CD4-positive, alpha-beta T cell treated with Interferon gamma for 1 hour (primary cell): ENCODE measurements around the gene ZNF462.

ENCODE experiments used
- DNase-seq: peaks from one replicate; pipeline ENCODE4 v3.0.0-alpha.2; 2020

The ZNF462 gene

GRCh38 chr9:107016383-107016782 is 153.4 kb downstream of the ZNF462 start:
- DNase-seq = no peak

GRCh38 chr9:107018861-107019545 is 156.0 kb downstream of the ZNF462 start:
- DNase-seq = no peak

DNA sequence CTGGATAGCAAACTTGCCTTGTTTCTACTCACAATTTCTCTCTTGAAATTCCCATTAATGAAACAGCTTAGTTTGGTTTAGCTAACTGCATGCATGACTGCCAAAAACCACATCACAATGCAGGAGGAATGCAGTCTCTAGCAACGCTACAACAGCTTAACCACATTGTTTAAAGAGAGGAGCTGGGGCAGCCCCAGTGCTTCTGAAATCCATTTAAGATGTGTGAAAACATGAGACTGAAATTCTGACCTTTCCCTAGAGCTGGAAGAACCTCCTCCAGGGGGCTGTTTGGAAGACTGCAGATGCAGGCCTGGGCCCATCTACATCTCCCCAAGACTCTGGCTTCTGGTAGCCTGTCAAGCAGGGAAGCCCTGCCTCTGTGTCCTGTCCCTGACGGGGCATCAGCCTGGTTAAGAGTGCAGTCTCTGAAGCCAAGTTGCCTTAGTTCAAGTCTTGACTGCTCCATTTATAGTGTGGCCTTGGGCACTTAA is 157.1 kb downstream of the ZNF462 start:
- no peak for DNase-seq

DNA sequence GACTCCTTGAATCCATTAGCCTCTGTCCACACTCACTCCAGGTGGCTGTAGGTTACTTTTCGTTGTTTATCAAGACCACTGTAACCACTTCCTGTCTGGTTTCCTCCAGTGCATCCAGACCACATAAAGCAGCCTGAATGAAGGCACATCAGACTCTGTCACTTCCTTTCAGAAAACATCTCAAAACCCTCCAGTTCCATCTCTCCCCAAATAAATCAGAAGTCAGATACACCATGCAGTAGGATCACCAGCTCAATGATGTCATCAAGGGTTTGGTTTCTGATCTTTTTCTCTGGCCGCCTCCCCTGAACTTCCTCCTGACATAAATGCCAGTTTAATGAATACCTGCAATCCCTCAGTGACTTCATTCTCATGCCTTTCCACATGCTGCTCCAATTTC is 161.2 kb downstream of the ZNF462 start:
- no peak for DNase-seq

DNA sequence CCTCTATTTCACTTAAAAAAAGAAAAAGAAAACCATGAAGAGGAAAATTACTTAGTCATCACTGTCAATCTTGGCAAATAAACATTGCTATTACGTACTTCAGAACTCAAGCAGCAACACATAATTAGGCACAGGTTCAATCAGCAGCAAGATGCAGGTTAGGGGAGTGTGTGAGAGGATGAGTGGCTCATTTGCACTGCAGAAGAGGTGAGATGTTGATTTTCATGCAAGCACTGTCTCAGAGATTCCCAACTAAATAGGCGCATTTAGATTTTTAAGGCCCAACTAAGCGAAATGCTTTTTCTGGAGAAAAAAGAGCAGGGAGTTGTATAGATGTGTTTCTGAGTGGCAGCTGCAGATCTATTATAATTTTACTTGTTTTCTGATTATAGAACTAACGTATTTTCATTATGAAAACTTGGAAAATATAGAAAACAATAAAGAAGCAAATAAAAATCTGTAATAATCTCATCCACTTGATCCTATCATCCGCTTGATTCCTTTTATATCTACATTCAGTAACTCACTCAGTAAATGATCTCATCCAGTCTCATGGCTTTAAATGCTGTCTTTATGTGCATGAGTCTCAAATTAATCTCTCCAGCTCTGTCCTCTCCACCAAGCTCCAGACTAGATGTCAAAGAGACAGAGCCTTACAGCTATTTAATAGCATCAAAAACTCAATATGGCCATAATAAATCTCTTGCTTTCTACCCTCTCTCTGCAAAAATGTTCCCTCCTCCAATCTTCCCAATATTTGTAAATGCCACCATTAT is 162.5 kb downstream of the ZNF462 start:
- no peak for DNase-seq

DNA sequence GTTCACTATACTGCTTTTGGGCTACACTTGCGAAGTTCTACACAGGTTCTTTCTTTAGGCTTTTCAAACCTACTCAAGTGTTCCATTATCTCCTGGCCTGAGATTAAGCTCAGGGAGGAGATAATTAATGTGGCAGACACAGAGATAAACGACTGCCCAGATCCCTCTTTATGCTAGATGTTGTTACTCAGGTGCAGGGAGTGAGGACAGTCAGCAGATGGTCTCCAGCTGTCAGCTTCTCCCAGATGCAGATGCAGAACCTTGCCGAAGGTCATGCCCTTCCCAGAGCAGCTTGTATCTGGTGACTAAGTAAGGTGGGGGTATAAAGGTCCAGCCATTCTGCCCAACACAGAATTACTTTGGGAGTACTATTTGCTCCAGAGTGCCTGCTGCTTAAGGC is 166.2 kb downstream of the ZNF462 start:
- DNase-seq = no peak

DNA sequence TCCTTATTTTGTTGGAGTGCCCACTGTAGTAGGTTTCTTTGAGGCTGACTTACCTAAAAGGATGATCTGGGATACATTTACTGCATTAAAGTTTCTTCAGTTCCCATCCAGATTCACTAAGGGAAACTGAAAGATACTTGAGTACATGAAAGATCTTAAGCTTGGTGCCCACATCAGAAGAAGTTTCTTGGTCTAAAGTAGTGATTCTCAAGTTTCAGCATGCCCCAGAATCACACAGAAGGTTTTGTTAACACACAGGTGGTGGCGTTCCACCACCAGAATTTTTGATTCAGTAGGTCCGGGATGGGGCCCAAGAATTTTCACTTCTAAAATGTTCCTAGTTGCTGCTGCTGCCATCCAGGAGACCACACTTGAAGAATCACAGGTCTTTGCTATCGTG is 171.0 kb downstream of the ZNF462 start:
- no peak for DNase-seq

GRCh38 chr9:107034831-107035230 is 171.9 kb downstream of the ZNF462 start:
- no peak for DNase-seq

GRCh38 chr9:107036367-107036766 is 173.4 kb downstream of the ZNF462 start:
- DNase-seq = no peak

- DNase-seq = no peak
Observed at GRCh38 chr9:107039542-107039941, 176.6 kb downstream of the ZNF462 start.

GRCh38 chr9:107042606-107043005 is 179.6 kb downstream of the ZNF462 start:
- DNase-seq = no peak

- DNase-seq = no peak
Observed at GRCh38 chr9:107043886-107044285, 180.9 kb downstream of the ZNF462 start.

GRCh38 chr9:107044872-107045271 is 181.9 kb downstream of the ZNF462 start:
- DNase-seq = no peak

GRCh38 chr9:107046692-107047091 is 183.7 kb downstream of the ZNF462 start:
- DNase-seq = no peak

DNA sequence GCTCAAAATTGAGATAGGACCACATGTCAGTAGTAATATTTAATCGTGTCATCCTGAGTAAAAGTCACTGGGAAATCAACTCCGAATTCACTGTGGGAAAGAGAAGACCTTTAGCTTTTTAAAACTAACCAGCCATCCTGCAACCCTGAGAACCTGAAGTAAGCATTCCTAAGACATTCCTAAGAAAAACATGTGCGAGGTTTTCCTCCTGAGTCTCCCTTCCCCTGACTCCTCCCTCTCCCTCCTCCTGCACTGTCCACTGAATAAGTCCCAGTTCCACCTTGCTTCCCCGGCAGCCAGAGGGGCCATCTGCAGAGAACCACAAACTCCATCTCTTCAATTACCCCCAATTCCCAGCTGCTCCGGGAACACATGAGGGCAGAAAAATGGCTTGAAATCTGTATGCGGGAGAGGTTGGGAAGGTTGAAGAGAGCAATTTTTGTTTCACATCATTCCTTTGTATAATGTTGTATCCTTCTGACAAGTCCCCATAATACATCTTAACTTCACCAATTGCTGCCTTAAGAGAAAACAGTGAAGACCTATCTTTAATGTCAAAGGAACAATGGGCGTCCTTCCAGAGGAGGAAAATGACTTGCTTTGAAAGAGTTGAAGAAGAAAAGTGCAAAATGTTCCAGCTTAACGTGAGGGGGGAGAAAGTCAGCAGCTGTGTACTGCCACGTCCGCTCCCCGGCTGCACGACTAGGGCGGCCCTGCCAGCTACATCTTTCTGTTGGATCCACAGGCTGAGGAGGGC is 186.3 kb downstream of the ZNF462 start:
- DNase-seq = no peak

- no peak for DNase-seq
Observed at GRCh38 chr9:107049803-107050184, 186.8 kb downstream of the ZNF462 start.

GRCh38 chr9:107051392-107051791 is 188.4 kb downstream of the ZNF462 start:
- no peak for DNase-seq

DNA sequence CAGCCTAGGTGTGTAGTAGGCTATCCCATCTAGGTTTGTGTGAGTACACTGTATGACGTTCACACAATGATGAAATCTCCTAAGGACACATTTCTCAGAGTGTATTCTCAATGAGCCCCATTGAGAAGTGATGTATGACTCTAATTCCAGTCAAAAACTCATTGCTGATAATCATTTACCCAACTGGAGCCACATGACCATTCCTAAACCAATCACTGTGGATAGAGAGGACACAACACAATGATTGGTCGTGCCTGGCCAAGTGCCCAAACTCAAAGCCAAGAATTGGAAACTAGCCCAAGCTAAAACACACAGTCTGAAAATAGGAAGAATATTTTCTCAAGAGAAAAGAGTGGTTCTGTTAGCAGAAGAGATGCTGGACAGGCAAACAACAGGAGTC is 191.2 kb downstream of the ZNF462 start:
- DNase-seq = no peak

DNA sequence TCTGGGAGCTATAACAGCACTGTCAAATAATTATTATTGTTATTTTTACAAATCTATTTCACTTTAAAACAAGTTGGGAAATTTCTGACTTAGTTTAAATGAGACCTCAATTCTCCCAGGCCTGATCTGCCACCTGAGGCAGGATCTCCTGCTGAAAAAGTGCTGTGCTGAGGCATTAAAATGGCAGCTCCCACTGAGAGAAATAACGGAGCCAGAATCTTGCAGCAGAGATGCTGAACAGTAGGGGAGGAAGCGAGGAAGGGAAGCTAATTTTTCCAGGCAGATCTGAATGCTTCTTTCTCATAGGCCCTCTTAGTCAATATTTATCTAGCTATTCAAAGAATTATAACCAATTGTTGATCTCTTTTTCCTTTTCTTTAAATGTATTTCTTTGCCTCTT is 196.3 kb downstream of the ZNF462 start:
- no peak for DNase-seq

DNA sequence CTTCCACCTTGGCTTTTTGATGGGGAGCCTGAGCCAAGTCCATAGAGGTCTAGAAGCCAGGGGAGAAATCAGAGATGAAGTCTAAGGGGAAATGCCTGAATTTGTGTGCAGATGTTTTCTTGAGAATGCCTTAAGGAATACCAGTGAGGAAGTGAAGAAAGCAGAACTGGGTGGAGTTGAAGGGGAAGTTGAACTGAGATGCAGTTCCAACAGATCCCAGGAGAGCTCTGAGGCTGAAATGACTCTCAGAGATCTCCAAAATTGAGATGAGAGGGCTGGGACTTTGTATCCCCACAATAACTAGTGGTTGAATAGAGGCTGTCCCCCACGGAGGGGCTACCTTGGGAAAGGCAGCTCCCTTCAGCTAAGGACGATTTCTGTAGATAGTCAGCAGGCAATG is 197.1 kb downstream of the ZNF462 start:
- DNase-seq = no peak
